Stimulated activated CD8-positive, alpha-beta memory T cell treated with anti-CD3 and anti-CD28 coated beads, Interleukin-4, amount 100 ng/mL, for 4 hours (primary cell): Measurements from ENCODE around the gene SLC1A1.
"Not testable (repeated sequence)": the region's sequence is repeated elsewhere in the genome, so short reads cannot be mapped to it uniquely, and the experiment has no call there.

Experiments used
- DNase-seq, 2 donors: peaks; one replicate each; pipeline ENCODE4 v3.0.0-alpha.2; 2020; ENCODE audit warnings: low read depth in 2 of 2, low spot score in 1 of 2

The SLC1A1 gene

DNA sequence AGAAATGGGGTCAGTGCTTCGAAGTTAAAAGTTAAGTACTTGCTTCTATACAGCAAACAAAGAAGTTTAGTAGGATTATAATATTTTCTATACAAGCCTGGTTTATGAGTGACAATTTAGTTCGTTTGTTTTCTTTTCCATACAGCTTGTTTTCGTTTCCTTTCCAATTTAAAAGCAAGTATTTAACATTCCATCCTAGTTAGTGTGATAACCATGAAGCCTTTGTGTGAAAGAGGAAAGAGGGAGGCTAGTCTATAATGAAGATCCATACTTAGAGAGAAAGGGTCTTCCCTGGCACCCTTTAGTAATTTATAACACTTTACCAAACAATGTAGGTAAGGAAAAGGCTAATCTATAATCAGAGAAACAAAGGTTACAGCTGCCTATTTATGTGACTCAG, 51.0 kb downstream of the SLC1A1 start:
- DNase-seq = no peak

GRCh38 chr9:4541856-4542255, 51.6 kb downstream of the SLC1A1 start:
- no peak for DNase-seq

DNA sequence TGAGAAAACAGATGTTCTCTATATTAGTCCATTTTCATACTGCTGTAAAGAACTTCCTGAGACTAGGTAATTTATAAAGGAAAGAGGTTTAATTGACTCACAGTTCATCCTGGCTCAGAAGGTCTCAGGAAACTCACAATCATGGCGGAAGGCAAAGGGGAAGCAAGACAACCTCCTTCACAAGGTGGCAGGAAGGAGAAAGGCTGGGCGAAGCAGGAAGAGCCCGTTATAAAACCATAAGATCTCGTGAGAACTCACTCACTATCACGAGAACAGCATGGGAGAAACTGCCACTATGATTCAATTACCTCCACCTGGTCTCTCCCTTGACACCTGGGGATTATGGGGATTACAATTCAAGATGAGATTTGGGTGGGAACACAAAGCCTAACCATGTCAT, 54.4 kb downstream of the SLC1A1 start:
- not testable (repeated sequence) for DNase-seq

- DNase-seq = no peak
Observed at GRCh38 chr9:4547016-4547415, 56.7 kb downstream of the SLC1A1 start.

DNA sequence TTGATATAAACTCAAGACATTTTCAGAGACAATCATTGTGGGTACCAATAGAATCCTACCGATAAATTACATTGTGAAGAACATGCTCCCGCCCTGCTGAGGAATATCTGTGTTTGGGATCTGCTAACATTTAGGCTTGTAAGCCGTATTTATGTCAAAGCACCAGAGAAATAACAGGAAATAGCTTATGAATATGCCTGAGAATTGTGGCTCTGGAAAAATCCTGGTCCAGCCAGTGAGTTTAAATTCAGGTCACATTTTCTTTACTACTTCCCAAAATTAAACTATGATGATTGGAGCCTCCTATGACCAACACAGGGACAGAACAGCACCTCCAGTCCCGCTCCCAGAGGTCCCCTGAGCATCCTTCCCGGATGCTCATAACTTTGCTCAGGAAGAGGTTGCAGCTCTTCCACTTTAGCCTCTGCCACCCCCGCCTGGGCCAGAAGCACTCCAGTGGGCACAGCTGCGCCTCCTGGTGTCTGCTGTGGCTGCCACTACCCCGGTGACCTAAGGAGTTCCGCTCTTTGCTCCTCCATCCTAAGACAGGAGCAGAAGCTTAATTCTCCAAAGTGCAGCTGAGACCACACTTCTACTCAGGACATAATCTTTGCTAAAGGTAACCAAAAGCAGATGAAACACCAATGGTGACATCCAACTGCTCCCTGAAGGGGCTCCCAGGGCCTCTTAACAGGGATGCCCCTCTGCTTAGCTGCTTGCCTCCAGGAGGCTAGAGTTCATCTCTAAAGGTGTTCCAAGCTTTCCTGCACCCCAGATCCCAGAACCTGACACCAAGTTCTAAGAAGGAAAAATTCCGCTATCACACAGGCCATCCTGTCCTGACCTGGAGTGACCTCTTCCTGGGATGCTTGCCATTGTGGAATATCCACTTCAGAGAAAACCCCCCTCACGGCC, 58.8 kb downstream of the SLC1A1 start:
- no peak for DNase-seq

GRCh38 chr9:4549751-4550295, 59.6 kb downstream of the SLC1A1 start:
- DNase-seq = no peak

DNA sequence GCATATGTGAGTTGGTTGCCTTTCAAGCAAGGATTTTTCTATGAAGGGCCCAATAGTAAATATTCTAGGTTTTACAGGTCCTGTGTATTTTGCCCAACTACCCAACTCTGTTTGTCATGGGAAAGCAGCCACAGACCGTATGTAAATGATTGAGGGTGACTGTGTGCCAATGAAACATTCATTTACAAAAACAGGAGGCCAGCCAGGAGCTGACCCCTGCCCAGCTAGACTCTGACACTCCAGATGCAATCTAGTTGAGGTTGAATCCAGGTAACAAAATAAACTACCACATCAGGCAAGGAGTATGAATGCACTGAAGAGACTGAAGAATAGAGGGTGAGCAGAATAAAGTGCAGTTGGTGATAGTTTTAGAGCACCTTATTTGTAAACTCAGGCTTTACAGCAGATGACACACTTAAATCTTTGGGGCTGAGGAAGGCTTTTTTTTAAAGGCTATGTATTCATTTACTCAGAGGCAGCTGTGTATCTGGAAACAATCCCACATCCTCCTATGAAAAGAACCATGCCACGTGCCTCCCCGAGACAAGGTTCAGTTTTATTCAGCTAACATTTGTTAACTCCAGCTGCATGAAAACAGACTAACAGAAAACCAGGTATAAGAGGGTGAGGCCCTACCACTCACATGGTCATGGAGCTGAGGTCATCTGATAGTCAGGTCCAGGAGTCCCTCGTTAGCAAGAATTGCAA, 60.7 kb downstream of the SLC1A1 start:
- no peak for DNase-seq

- DNase-seq = no peak
Observed at GRCh38 chr9:4553951-4554381, 63.7 kb downstream of the SLC1A1 start.

DNA sequence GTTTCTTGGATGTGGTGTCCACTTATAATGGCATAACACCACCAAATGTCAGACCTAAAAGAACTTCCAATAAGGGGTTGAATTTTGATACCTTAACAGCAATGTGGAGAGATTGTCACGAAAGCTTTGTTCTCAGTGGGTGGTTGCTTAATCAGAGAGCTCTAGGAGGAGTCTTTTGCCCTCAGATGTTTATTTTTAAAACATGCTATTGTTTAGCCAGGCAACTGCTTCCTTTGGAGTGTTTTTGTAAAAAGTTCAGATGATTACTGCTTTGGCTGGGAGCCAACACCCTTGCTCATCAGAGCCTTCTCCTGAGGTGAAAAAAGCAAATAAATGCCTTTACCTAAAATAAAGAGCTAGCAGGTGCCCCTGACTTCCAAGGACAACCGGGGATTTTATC, 65.0 kb downstream of the SLC1A1 start:
- no peak for DNase-seq

DNA sequence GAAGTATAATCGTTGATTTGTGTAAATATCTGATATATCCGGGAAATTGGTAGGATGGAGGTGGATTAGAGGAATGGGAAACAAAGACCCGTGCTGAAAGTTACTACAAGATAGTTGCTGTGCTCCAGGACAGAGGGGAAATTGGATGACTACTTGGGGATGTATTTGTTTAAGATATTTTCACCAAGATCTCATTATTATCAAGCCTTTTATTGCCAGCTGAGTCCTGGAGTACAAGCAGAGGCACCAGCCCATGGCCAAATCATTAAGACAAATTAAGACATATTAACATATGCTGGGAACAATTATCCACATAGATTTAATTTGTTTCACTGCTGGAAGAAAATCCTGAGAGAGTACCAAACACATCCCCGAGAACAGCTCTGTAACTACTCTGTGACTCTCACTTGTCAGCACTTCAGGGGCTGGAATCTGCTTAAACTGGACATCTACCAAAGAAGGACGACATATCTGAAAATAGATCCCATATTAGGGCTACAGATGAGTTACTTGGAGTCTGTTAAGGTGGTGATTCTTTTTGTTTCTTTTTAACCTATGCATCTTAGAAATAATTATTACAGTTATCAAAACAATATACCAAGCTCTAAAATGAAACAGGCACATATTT, 68.2 kb downstream of the SLC1A1 start:
- no peak for DNase-seq

DNA sequence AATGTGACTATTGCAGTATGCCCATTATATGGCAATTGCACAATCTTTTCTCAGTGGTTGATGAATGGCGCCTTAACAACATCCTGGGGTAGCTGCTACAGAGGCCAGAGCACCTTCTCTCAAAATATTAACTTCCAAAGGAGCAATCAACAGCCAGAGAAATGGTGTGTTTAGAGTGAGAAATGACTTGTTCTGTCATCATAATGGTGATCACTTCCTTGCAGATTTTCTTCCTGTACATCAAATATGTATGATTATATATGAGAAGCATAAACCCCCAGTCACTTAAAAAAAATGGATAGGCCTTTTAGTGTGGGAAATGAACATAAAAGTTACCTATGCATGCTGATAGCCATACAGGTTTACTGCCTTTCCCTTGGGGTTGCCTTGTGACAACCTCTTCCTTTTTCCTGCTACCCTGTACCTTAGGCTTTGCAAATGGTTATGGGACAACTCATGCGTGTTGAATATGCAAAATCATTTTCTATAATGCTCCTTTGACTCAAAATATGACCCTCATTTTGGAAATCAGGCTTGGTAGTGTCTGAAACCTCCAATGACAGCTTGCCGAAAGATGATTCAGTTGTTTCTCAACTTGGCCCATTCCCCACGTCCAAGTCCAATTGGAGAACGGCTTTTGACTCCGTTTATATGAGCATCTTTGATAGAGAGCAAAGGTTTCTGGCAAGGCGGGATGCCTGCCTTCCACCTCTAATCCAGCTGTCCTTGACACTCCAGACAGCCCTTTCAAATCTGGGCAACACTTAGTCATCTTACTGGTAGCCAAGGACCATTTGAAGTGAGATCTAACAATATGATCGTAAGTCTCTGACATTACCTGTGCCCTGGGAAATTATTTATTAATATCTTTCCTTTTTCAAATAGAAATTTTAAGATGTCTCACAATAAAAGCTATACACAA, 69.3 kb downstream of the SLC1A1 start:
- DNase-seq = no peak

DNA sequence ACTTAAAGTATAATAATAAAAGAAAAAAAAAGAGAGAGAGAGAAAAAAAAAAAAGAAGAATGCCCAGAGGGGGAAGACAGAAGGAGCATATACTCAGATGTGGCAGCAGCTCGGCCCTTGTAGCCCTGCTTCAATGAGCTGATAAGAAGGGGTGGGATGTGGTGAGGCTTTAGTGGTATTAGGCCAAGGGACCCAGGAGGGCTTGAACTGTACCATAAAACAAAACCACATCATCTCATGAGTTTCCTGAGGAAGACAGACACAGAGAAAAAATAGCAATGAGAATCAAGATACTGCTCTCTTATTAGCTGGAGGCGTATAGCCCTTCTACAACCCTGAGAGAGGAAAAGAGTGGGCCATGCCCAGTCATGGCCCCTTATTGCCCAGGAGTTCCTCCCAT, 72.8 kb downstream of the SLC1A1 start:
- DNase-seq = no peak

DNA sequence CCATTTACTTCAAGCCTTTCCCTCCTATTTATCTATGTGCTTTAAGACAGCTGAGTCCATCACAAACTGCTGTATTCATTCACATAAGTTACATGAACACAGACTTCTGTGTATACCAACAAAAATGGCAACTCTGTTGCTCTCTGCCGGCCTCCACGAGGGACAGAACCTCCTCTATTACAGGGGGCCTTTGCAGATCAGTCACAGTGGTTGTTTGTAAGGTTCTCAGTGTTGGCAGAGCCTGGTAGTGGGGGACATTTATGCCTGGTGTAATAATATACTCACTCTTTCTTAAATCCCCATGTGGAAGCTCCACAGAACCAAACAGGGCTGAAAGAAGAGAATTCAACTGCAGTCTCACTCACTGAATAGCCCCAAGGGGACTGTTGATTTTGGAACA, 76.5 kb downstream of the SLC1A1 start:
- DNase-seq = no peak

GRCh38 chr9:4567601-4568000, 77.3 kb downstream of the SLC1A1 start:
- no peak for DNase-seq

- no peak for DNase-seq
Observed at GRCh38 chr9:4569101-4569500, 78.8 kb downstream of the SLC1A1 start.

- DNase-seq = no peak
Observed at GRCh38 chr9:4572184-4572826, 82.0 kb downstream of the SLC1A1 start.

GRCh38 chr9:4573176-4573575, 82.9 kb downstream of the SLC1A1 start:
- DNase-seq = no peak

GRCh38 chr9:4573634-4574389, 83.5 kb downstream of the SLC1A1 start:
- DNase-seq = no peak

DNA sequence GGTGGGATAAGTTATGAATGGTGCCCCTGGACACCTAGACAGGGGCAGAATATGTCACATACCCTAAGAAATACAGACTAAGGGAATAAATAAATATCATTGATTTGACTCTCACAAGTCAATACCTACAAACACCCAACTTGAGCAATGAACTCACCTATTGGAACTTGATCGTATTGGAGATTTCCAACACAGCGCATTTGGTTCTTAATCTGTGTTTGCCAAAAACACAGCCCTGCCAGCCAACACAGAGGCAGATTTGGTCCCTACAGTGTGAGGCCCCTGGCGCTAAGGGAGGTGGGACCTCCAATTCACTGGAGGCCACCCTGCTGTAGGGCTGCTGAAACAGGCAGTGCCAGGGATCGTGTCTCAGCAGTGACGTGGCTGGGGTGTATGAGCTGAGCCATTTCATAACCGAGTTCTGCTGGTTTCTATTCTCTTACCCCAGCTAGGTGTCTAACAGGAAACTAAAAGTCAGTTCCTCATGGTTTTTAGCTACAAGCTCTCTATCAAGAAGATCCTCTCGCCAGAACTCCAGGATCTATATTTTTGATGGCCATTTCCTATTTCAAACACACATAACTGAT, 84.5 kb downstream of the SLC1A1 start:
- DNase-seq = no peak
